ENCODE data around the gene ARHGEF28. TPM values are rescaled to one million over a fixed set of nuclear protein-coding genes. Genes with fewer than 3 reads are reported as not detected.

Gene ARHGEF28
- total RNA-seq, 1 experiment from 2014 or later: 6.1 TPM

DNA sequence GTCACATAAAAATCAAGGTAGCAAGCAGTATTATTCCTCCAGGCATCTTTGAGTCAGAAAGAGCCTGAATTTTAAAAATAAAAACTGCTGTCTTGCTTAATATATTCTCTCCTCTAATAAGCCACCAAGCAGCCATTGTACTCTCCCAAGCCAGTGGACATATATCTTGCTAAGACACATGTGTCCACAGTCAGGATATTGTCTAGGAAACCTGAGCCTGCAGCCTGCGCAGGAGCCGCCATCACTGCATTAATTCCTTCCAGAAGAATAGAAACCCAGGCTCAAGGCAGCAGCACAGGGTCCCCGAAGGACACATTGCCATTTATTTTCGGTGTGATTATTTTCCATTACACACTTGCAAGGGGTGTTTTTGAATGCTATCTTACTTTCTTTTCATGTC lies 345.3 kb downstream of the ARHGEF28 start:
- Histone ChIP-seq H2AFZ (ENCODE audit: low read depth, low read length, poor library complexity, severe bottlenecking) (no peak overlapping the region), H3K27me3 (ENCODE audit: insufficient read depth, low read length) (no peaks in the 10 kb centered on the region; the same call in 1 of the 2 replicates), H3K4me3 (replicated peaks in 1 of 2; ENCODE audit: low read depth in 1 of 2, low read length in 2 of 2) (no peak overlapping the region), H4K20me1 (ENCODE audit: insufficient read depth) (no peaks in the 10 kb centered on the region), H3K4me2 (ENCODE audit: low read length) (no peak overlapping the region), H3K9me3 (ENCODE audit: control insufficient read depth in 1 of 2, insufficient read depth in 1 of 2, low read depth in 1 of 2, low read length in 2 of 2) (no peaks in the 10 kb centered on the region), H3K36me3 (ENCODE audit: control insufficient read depth in 1 of 2, insufficient read depth in 2 of 2, low read length in 2 of 2) (no peaks in the 10 kb centered on the region), H3K9ac (ENCODE audit: low read length) (no peak overlapping the region), H3K27ac (ENCODE audit: low read depth, low read length) (no peak overlapping the region), H3K79me2 (ENCODE audit: insufficient read depth, low read length) (no peaks in the 10 kb centered on the region), H3K4me1 (ENCODE audit: control insufficient read depth in 1 of 2, insufficient read depth in 2 of 2, low read length in 2 of 2) (no peaks in the 10 kb centered on the region), H3K9me2 (ENCODE audit: insufficient read depth) (no peaks in the 10 kb centered on the region)
- intact Hi-C loops (cut with micrococcal nuclease): no loop called here
- RAD21 ChIA-PET (ENCODE audit: low non-redundant PET in 1 of 2, low total read pairs in 2 of 2, uncharacterized antibody in 2 of 2, unreplicated experiment in 2 of 2): no interaction called here
- TF ChIP-seq SRF (IDR thresholded peaks at IDR 0.05; ENCODE audit: low read depth): no peak
- TF ChIP-seq ATF3 (IDR thresholded peaks at IDR 0.05): no peak
- TF ChIP-seq SP1 (IDR thresholded peaks at IDR 0.05; ENCODE audit: low read depth): no peak
- TF ChIP-seq FOSL1 (IDR thresholded peaks at IDR 0.05; ENCODE audit: low read depth): no peak
- CTCF ChIA-PET: no interaction called here
- BruUV-seq (replicated peaks): no TSS peak
- POLR2A ChIA-PET: no interaction called here
- no peak for DNase-seq (ENCODE audit: low read depth, low spot score)
- no peak for ATAC-seq

GRCh38 chr5:73973135-73973534 lies 347.1 kb downstream of the ARHGEF28 start:
- Histone ChIP-seq H3K4me2 (ENCODE audit: low read length) (no peak overlapping the region), H3K4me1 (ENCODE audit: control insufficient read depth in 1 of 2, insufficient read depth in 2 of 2, low read length in 2 of 2) (no peaks in the 10 kb centered on the region), H3K9me3 (ENCODE audit: control insufficient read depth in 1 of 2, insufficient read depth in 1 of 2, low read depth in 1 of 2, low read length in 2 of 2) (no peaks in the 10 kb centered on the region), H3K79me2 (ENCODE audit: insufficient read depth, low read length) (no peaks in the 10 kb centered on the region), H3K9ac (ENCODE audit: low read length) (no peak overlapping the region), H3K27me3 (ENCODE audit: insufficient read depth, low read length) (no peaks in the 10 kb centered on the region; the same call in 1 of the 2 replicates), H3K36me3 (ENCODE audit: control insufficient read depth in 1 of 2, insufficient read depth in 2 of 2, low read length in 2 of 2) (no peaks in the 10 kb centered on the region), H4K20me1 (ENCODE audit: insufficient read depth) (no peaks in the 10 kb centered on the region), H3K4me3 (replicated peaks in 1 of 2; ENCODE audit: low read depth in 1 of 2, low read length in 2 of 2) (no peak overlapping the region), H2AFZ (ENCODE audit: low read depth, low read length, poor library complexity, severe bottlenecking) (no peak overlapping the region), H3K9me2 (ENCODE audit: insufficient read depth) (no peaks in the 10 kb centered on the region), H3K27ac (ENCODE audit: low read depth, low read length) (no peak overlapping the region)
- BruUV-seq (replicated peaks): no TSS peak
- TF ChIP-seq EZH2 (IDR thresholded peaks at IDR 0.05) (no peak), EZH2phosphoT487 (IDR thresholded peaks at IDR 0.05; ENCODE audit: borderline replicate concordance) (no peak), ZFX (IDR thresholded peaks at IDR 0.05) (no peak), EGR1 (IDR thresholded peaks at IDR 0.05; ENCODE audit: low read depth) (no peak), POLR2A (IDR thresholded peaks at IDR 0.05; ENCODE audit: borderline replicate concordance, extremely low read depth, insufficient read depth, insufficient read length) (no peak), FOSL1 (IDR thresholded peaks at IDR 0.05; ENCODE audit: low read depth) (no peak), TCF7L2 (IDR thresholded peaks at IDR 0.05; ENCODE audit: borderline replicate concordance, extremely low read depth, insufficient read depth, insufficient read length) (no peak), ATF3 (IDR thresholded peaks at IDR 0.05) (no peak), JUND (IDR thresholded peaks at IDR 0.05) (no peak), CEBPB (IDR thresholded peaks at IDR 0.05; ENCODE audit: low read depth) (no peak)
- TF ChIP-seq, protein P1, sequence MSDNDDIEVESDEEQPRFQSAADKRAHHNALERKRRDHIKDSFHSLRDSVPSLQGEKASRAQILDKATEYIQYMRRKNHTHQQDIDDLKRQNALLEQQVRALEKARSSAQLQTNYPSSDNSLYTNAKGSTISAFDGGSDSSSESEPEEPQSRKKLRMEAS (IDR thresholded peaks at IDR 0.05): no peak
- ATAC-seq (no peak), DNase-seq (ENCODE audit: low read depth, low spot score) (no peak)
- ChIA-PET RAD21 (ENCODE audit: low non-redundant PET in 1 of 2, low total read pairs in 2 of 2, uncharacterized antibody in 2 of 2, unreplicated experiment in 2 of 2) (no interaction called here), POLR2A (no interaction called here), CTCF (no interaction called here)
- intact Hi-C loops (cut with micrococcal nuclease): no loop called here
